Omental fat pad (tissue), 4 donors: Measurements from ENCODE around the gene SSH2. TPM values are rescaled to one million over a fixed set of nuclear protein-coding genes. Genes with fewer than 3 reads are reported as not detected.
A peak's percentile ranks its signal among the peaks of the same experiment; 100 is the strongest.
"Not testable (repeated sequence)": the region's sequence is repeated elsewhere in the genome, so short reads cannot be mapped to it uniquely, and the experiment has no call there.

Experiments
- ATAC-seq: fragments of 150-250 bp; one replicate; pipeline ENCODE4 v1.9.1; 2016; ENCODE audit warnings: mild to moderate bottlenecking, moderate library complexity; ENCODE audit not compliant: low FRiP score
- DNase-seq: peaks from one replicate; pipeline ENCODE4 v3.0.0-alpha.2; 2019; ENCODE audit warnings: low spot score
- total RNA-seq, 4 donors: library from RNA; depleted of rRNA; stranded (reverse); fragments of >200 nt; gene quantifications; one replicate each; pipeline ENCODE4 v1.1.0, GENCODE V29; 2016
- TF ChIP-seq, protein P1 (sequence below), 3 donors: fragments of 450-650 bp; IDR thresholded peaks; one replicate each; pipeline ENCODE4 v1.5.1; 2016 to 2017; ENCODE audit warnings: antibody characterized with exemption in 3 of 3, mild to moderate bottlenecking in 3 of 3, moderate library complexity in 2 of 3

SSH2 gene
- total RNA-seq, 4 donors from 2014 or later, result 25.1 to 88.0 (median 35.8) TPM

DNA sequence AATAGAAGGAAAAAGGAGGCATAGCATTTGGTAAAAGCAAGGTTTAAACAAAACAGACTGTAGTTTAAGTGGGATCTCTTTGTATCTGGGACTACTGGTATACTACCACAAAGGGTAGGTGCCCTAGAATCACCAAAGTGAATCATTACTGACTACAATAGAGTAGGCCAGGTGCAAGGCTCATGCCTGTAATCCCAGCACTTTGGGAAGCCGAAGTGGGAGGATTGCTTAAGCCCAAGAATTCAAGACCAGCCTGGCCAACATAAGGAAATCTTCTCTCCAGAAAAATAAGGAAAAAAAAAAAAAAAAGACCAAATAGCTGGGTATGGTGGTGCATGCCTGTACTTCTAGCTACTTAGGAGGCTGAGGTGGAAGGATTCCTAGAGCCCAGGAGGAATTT lies 246.5 kb downstream of the SSH2 start:
- DNase-seq (no peak), ATAC-seq (no peak)
- TF ChIP-seq, protein P1, sequence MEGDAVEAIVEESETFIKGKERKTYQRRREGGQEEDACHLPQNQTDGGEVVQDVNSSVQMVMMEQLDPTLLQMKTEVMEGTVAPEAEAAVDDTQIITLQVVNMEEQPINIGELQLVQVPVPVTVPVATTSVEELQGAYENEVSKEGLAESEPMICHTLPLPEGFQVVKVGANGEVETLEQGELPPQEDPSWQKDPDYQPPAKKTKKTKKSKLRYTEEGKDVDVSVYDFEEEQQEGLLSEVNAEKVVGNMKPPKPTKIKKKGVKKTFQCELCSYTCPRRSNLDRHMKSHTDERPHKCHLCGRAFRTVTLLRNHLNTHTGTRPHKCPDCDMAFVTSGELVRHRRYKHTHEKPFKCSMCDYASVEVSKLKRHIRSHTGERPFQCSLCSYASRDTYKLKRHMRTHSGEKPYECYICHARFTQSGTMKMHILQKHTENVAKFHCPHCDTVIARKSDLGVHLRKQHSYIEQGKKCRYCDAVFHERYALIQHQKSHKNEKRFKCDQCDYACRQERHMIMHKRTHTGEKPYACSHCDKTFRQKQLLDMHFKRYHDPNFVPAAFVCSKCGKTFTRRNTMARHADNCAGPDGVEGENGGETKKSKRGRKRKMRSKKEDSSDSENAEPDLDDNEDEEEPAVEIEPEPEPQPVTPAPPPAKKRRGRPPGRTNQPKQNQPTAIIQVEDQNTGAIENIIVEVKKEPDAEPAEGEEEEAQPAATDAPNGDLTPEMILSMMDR (IDR thresholded peaks at IDR 0.05), result no peak

DNA sequence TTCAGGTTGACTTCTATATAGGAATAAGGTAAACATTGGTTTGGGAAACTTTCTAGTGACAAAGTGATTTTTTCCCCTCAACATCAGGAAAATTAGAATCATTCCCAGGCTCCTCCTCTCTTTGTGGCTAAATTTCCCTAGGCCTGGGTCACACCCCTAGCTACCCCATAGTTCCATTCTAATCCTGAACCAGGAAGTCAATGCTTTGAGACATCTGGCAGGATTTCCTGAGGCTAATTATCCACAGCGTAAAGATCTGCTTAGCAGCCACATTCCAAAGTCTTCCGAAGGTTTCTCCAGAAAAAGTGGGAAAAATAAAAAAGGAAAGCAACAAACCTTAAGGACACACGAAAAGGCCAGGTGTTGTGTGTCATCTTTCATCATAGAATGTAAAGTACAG lies 247.0 kb downstream of the SSH2 start:
- TF ChIP-seq, protein P1 (IDR thresholded peaks at IDR 0.05), result no peak
- DNase-seq (no peak), ATAC-seq (no peak)

DNA sequence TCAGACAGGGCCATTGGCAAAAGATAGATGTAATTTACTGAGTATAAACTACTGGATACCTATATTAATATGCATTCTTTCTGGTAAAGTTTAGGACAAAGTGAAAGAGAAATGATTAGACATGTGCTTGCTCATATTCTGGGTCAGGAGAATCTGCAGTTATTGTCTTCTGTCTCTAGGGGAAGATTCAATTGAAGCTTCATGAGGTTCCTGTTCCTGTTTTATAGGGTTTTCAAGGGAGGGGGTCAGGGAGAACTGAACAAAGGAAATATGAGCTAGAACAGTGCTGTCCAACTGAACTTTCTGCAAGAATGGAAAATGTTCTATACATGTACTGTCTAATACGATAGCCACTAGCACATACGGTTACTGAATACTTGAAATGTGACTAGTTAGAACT lies 248.0 kb downstream of the SSH2 start:
- TF ChIP-seq, protein P1 (IDR thresholded peaks at IDR 0.05), result no peak
- DNase-seq (no peak), ATAC-seq (no peak)

DNA sequence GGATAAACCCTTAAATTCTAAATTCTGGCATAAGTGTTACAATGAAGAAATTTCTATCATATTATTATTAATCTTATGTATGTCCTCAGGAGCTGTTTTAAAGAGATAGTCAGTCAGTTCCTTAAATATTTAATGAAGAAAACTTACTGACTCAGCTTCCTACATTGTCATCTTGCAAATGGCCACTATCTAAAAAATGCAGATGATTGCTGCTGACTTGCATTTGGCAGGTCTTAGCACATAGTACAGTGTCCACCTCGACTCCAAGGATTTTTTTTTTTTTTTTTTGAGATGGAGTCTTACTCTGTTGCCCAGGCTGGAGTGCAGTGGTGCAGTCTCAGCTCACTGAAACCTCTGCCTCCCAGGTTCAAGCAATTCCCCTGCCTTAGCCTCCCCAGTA lies 252.2 kb downstream of the SSH2 start:
- TF ChIP-seq, protein P1 (IDR thresholded peaks at IDR 0.05), result no peak
- ATAC-seq (peak; percentile 39), DNase-seq (no peak)

DNA sequence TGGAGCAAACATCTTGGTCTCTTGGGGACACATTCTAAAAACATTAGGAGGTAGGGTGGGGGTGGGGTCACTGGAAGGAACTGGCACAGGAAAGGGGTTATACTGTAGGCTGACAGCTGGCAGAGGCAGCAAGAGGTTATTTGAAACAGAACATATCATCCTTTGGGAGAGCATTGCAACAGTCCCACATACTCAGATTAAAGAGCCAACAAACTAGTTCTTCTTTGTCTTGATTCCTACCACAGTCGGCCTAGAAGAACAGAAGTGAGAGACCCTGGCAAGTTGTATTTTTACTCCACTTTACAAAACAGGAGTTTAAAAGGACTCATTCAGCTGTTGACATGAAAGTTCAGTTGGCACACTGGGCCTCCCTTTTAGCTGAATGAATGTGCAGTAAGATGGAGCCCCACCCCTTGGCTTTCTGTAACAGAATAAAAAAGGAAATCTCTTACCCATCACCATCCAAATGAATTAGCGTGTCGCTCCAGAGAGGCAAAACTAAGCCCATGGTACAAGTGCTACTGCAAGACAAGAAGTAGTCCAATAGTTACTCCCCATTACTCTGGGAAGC lies 252.7 kb downstream of the SSH2 start:
- ATAC-seq, result peak; percentile 67
- DNase-seq, result no peak

DNA sequence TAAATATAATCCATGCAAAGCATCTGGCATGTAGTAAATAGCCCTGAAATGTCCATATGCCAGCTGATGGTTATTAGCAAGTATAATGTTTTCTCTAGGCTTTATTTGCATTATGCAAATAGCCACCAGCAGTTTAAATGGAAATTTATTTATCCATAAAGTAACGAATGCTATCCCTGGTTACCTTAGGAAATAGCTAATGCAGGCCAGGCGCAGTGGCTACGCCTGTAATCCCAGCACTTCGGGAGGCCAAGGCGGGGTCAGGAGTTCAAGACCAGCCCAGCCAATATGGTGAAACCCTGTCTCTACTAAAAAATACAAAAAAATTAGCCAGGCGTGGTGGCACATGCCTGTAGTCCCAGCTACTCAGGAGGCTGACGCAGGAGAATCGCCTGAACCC lies 254.1 kb downstream of the SSH2 start:
- DNase-seq, ATAC-seq: not testable (repeated sequence)

More for the DNA sequence above, 252.7 kb downstream of the SSH2 start:
- TF ChIP-seq, protein P1 (IDR thresholded peaks at IDR 0.05), result no peak

DNA sequence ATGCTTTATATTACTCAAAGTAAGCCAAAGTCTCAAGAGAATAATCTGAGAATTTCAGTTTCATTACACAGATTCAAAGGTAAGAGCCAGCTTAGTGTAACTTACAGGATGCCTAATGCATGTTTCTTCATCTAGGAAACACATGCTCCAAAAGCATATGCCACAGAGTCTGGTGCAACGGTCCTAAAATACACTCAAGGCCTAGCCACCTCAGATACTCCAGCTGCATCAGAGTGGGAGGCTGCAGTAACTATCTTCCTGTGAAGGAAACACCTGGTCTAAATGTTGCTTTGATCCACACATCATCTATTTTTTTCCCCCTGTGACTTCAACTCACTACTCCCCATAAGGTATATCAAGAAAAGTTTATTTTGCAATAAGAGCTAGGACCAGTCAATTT lies 255.7 kb downstream of the SSH2 start:
- TF ChIP-seq, protein P1 (IDR thresholded peaks at IDR 0.05), result no peak
- DNase-seq, result no peak

More for the DNA sequence above, 255.7 kb downstream of the SSH2 start:
- no peak for ATAC-seq
